B cell (primary cell): ENCODE results near the gene ABLIM1.

Experiments
- EZH2 ChIP-seq: IDR thresholded peaks from 2 replicates; pipeline ENCODE4 v1.6.1; 2012; ENCODE audit warnings: borderline replicate concordance, low read depth, mild to moderate bottlenecking, moderate library complexity, low read length; ENCODE audit not compliant: insufficient read depth, poor library complexity, severe bottlenecking
- TF ChIP-seq, protein P1 (sequence below): fragments of 200-600 bp; IDR thresholded peaks from one replicate; pipeline ENCODE4 v1.8.0; 2022; ENCODE audit warnings: antibody characterized with exemption, mild to moderate bottlenecking

- TF ChIP-seq, protein P1, sequence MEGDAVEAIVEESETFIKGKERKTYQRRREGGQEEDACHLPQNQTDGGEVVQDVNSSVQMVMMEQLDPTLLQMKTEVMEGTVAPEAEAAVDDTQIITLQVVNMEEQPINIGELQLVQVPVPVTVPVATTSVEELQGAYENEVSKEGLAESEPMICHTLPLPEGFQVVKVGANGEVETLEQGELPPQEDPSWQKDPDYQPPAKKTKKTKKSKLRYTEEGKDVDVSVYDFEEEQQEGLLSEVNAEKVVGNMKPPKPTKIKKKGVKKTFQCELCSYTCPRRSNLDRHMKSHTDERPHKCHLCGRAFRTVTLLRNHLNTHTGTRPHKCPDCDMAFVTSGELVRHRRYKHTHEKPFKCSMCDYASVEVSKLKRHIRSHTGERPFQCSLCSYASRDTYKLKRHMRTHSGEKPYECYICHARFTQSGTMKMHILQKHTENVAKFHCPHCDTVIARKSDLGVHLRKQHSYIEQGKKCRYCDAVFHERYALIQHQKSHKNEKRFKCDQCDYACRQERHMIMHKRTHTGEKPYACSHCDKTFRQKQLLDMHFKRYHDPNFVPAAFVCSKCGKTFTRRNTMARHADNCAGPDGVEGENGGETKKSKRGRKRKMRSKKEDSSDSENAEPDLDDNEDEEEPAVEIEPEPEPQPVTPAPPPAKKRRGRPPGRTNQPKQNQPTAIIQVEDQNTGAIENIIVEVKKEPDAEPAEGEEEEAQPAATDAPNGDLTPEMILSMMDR, result no peak
- TF ChIP-seq EZH2, result no peak
These were observed 58.0 kb downstream of the ABLIM1 start for GRCh38 chr10:114600057-114600456.
